ENCODE measurements around the gene GRIP2.

GRIP2 gene

DNA sequence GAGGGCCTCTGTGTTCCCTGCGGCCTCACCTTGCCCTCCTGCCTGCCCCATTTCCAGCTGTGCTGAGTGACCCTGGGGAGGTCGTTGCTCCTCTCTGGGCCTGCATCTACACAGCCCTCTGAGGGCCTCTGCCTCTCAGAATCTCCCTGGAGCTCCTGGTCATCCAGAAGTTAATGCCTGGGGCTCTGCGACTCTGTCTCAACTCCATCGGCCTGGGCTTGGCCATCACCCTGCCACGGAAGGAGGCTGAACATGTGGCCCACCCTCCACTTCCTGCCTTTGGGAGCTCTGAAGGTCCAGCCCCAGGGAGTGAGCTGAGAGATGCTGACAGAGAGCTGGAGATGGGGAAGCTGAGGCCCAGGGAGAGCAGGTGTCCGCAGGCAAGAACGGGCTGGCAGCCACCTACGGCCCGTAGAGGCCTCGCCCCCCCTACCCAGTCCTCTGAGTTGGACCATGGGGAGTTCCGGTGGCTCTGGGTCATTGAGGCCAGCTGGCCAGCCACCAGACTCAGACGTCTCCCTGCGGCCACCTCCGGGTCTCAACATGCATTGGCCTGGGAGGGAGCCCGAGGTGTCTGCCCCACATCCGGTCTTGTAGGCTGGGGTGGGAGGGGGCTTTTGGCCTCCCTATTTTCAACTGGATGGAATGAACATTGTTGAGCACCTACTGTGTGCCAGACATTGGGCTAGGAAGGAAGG lies 34.2 kb downstream of the GRIP2 start:
- no peak for DNase-seq (ENCODE audit: low spot score)

DNA sequence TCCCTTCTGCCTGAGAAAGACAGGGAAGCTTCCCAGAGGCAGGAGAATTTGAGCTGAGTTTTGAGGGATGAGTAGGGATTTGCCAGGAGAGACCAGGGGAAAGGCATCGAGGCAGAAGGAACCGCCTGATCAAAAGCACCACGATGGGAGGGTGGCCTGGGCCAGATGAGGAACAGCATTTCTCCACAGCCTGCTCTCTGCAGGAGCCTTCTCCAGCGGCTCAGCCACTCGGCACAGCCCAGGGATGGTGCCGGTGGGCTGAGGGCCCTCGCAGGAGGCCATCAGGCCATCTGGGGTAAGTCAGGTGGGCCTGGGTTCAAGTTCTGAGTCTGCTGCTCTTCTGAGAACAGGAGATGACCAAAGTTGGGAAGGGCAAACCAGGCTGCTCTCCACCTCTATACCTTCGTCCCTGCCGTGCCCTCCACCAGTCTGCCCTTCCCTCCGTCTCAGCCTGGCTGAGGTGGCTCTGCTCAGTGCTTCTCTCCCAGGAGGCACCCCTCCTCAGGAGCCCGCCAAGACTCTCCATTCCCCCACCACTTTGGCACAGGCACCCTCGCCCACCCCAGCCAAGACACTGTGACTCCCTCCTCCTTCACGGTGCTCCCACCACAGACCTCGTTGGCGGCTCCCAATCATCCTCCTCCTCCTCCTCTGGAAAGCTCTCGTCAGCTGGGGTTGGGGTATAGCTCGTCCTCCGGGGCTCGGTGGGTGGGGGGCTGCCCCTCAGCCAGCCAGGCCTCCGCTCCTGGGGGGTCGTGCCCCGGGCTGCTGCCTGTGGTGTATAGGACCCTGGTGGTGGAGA lies 34.9 kb downstream of the GRIP2 start:
- no peak for DNase-seq (ENCODE audit: low spot score)

DNA sequence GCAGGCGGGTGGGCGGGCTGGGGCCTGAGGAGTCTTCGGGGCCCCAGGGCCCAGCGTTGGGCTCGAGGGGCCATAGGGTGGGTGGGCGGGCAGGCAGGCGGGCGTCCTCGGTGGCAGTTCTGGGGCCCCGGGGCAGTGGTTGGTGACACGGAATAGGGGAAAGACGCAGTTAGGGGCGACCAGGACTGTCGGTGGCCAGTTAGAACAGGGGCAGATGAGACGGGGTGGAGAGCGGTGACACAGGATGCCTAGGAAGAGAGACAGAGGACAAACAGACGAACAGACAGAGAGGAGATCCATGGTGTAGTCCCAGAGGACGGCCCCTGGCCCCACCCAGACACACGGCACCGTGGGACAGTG lies 36.5 kb downstream of the GRIP2 start:
- no peak for DNase-seq (ENCODE audit: low spot score)

DNA sequence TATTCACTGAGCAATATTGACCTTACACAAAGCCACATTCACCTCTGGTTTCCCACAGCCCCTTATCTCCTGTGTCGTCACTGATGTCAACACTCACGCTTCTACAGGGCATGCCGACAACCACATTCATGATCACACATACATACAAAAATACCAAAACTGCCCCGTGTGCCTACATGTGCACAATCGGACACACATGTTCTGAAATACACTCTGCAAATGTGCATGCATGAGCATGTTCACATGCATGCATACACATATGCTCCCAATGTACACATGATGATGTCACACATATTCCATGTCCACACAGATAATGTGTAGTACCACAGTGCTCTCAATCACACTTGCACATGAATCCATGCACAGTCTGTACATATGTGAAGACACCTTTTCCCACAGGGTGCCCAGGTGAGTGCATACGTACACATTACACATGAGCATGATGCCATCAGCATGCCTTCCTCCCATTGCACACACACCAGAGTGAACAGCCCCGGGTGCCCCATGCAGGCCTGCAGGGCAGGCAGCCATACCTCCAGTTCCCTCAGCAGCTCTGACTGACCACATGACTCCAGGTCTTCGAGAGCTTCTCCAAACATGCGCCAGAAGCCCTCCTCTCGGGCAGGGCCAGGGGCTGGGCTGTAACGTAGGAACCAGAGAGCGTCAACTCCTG lies 37.0 kb downstream of the GRIP2 start:
- no peak for DNase-seq (ENCODE audit: low spot score)

DNA sequence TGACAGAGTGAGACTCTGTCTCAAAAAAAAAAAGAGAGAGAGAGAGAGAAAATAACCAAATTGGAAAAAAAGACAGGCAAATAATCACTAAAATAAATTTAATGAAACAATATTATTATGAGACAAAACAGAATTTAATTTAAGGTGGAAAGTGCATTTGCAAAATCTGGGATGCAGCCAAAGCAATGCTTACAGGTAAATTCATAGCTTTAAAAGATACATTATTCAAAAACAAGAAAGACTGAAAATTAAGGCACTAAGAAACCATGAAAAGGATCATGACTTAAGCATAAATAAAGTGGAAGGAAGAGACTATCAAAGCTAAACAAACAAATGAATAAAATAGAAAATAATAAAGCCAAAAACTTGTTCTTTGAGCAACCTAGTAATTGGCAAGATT lies 37.7 kb downstream of the GRIP2 start:
- DNase-seq (ENCODE audit: low spot score) = no peak

DNA sequence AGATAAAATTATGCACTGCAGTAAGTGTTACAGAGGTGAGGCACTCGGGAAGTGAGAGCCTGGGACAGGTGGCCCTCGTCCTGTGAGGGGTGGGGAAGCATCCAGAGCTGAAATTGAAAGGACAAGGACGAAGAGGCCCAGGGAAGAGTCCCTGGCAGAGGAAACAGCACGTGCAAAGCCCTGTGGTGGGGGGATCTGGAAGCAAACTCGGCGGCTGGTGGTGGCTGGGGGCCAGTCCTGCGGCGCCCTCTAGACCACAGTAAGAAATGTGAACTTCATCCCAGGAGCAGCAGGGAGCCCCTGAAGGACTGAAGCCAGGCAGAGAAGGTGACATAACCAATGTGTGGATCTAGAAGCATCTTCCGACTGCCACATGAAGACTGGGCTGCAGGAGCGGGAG lies 42.8 kb downstream of the GRIP2 start:
- no peak for DNase-seq (ENCODE audit: low spot score)

DNA sequence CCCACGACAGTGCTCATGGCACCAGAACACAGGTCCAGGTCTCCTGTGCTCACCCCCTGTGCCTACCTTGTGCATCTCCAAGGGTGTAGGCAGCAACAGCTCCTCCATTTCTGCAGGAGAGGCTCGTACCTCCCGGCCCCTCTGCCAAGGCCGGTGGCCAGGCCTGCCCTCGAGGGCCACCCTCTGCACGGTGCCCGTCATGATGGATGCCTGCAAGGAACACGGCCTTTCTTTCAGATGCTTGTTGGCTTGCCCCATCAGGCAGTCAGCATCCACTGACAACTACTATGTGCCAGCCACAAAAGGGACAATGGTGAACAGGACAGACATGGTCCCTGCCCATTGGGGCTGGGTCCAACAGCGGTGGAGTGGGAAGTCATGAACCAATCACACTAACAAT lies 43.8 kb downstream of the GRIP2 start:
- DNase-seq (ENCODE audit: low spot score) = no peak

DNA sequence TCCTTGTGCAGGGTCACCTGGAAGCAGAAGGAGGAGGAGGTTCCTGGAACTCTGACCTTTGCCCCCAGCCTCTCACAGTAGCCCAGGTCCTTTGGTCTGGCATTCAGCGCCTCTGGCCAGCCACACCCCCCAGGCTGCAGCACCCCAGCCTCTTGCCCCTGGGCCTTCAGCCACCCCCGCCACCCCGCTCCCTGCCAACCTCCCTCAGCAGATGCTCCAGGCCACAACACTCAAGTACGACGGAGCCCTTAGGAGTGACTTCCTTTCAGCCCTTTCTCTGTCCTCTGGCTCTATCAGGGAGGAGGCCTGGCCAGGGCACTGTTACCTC lies 45.2 kb downstream of the GRIP2 start:
- DNase-seq (ENCODE audit: low spot score) = no peak

DNA sequence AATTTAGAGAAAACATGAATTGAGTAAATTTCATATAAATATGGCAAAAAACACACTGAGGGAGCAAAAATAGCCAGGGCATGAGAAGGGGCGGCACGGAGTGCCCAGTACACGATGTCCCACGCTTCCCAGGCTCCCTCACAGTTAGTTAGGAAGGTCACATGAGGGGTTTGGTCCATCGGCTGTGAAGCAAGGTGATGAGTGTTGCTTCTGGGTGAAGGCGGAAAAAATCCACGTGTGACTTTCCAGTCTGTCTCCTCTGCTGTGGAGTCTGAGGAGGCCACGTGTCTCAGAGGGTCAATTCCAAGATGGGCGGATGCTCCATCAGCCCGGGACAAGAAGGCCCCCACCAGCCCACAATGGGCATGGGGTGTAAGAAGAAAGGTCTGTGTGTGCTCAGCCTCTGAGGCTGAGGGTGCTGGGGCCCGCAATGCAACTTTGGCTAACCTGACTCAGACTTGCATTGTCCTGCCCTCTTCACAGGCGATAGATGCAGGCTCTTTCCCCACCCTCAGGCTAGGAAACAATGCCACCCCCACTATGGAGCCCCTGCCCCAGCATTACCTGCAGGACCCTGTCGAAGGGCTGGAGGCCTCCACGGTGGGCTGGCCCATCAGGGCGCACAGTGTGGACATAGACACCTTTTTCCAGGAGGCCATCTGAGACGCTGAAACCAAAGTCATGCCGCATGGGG lies 45.7 kb downstream of the GRIP2 start:
- DNase-seq (ENCODE audit: low spot score) = no peak

DNA sequence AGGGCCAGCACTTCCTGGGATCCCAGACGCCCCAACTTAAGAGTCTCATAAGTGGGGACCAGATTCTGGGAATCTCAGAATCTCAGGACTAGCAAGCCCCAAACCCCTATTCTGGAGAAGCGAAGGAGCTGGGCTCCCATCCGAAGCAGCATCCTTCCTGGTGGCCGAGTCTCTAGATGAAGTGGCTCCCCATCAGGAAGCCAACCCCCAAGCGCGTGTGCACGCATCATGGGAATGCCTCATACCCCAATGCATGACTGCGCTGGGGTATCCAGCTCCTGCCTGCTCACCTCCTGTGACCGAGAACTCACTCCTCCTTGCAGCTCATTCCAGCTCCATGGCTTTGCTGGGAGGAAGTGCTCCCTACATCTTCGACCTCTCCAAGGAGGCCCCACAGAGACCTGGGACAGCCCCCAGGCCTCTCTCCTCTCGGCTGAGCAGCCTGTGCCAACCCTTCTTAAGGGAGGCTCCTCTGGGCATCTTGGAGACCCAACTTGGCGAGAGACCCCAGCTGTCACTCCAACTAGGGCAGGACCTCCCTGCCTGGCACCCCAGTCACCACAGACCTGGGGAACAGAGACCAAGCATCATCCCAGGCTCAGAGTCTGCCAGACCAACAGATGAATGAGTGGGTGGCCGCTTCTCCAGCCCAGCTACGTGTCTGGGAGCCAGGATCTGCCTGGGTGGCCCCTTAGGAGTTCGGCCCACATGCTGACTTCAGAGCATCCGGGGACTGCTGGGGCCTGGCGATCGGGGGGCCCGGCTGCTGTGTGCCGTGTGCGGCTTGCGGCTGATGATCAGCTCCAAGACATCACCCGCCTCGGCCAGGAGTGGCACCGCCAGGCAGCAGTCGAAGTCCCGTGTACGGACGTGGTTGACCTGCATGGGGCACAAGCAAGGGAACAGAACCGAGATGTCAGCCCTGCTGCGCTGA lies 46.9 kb downstream of the GRIP2 start:
- no peak for DNase-seq (ENCODE audit: low spot score)

DNA sequence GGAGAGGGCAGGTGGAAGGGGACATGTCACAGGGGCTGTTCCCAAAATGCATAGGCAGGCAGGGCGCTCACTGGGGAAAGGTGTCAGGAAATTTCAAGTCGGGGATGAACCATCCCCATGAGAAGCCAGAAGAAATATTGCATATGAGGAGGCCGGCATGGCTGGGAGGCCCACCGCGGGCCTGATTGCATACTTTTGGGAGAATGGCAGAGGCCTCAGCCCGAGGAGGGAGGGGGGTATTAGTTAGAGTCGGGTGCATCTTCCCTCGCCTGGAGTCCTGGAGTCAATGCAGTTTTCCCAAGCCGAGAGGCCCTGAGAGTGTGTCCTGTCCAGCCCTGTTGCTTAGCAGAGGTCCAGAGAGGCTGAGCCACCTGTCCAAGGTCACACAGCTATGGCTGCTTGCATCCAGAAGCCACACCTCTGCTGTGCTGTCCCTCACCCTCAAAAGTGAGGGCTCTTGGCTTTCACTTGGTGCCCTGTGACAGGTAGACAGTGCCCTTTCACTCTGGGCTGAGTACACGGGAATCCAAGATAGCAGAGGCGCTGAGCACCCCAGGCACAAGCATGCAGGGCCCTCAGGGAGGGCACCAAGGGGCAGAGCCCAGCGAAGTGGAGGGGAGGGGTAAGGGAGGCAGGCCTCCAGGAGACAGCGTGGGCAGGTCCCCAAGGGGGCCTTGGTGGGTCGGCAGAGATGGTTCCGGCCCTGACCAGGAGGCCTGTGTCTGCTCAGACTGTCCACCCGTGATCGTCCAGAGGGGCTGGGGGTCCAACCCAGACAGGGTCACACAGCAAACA lies 48.5 kb downstream of the GRIP2 start:
- no peak for DNase-seq (ENCODE audit: low spot score)

DNA sequence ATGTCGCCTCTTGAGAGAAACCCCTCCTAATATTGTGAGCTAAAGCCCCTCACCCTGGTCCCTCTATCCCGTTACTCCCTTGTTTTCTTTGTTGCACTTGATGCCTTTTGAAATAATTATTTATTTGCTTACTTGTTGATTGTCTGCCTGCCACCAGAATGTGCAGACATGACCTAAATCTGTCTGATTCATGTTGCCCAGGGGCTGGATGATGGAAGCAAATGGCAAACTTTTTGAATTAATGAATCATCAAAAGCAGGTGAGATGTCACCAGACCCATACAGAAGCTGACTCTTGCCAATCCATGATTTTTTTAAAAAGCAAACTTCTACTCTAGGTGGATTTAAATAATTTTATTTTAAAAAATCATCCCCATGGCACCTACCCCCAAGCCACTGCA lies 49.3 kb downstream of the GRIP2 start:
- DNase-seq (ENCODE audit: low spot score) = no peak

DNA sequence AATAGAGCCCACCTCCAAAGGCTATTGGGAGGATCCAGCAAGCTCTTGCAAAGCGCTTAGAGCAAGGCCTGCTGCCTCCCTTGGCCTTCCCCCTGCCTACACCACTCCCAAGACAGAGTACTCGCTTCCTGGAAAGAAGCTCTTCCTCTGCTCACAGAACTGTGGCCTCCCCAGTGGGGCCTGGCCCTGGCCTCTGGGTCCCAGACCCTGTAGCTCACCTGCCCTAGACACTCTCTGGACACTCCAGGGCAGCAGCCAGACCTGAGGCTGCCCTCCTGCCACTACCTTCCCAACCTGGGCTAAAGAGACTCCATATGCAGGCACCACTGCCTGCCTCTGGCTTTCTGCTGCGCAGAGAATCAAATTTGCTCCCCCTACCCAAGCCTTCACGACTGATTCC lies 49.9 kb downstream of the GRIP2 start:
- no peak for DNase-seq (ENCODE audit: low spot score)

DNA sequence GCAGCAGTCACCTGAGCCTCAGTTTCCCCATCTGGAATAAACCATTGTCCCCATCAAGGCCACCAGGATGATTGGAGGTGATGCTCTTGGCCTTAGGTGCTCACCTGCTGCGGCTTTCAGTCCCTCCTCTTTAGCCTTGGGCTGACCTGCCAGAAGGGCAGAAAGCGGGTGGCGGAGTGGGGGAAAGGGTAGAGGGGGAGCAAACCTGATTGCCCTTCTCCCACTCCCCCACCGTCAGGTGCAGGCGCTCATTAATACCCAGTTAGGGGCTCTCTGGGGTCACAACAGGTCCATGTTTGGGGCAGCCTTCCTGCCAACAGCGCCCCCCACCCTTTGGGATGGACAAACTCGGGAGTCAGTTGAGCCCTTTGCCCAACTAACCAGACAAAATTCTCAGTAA lies 50.5 kb downstream of the GRIP2 start:
- no peak for DNase-seq (ENCODE audit: low spot score)

DNA sequence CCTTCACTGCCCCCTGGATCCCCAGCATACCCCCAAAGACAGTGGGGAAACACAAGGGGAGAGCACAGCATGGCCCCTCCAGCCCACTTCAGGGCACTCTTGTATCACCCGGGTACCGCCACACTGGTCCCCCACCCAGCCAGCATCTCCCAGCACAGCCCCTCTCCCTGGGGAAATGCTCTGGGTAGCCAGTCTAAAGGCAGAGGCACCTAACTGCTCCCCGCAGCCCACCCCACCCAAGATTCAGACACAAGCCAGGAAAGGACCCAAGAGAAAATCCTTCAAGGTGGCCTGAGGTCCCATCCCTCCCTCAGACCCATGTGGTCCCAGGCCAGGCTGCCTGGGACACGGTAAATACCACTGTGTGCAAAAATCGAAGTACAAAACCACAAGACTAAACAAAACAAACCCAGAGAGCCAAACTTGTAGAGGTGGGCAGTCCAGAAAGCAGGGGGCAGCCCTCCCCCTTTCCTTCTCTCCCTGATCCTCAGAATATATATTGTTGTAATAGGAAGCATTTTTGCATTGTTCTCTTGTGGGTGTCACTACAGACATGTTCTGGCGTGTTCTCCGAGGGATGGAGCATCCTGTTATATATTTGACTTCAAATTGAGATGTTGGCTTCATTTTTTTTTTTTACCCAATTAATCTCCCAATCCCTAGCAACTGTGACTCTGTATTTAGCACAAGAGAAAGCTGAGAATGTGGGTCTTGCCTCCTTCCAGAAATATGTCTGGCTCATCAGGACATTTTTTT lies 51.7 kb downstream of the GRIP2 start:
- DNase-seq (ENCODE audit: low spot score) = no peak

DNA sequence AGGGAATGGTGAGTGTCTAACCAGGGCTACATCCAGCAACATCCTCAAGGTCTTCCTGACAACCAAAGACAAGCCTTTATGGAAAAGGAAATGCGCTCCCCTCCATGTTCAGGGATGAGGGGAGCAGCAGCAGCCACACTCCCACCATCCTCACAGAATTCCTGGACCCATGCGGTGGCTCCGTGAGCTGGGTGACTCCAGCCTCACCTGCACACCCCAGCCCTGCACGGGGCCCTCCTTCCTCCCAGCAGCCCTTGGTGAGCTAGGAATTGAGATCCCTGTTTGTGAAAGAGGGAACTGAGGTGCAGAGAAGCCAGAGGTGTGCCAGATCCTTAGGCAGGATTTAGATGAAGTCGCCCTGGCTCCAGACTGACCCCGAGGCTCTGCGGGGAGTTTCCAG lies 52.3 kb downstream of the GRIP2 start:
- DNase-seq (ENCODE audit: low spot score) = no peak

DNA sequence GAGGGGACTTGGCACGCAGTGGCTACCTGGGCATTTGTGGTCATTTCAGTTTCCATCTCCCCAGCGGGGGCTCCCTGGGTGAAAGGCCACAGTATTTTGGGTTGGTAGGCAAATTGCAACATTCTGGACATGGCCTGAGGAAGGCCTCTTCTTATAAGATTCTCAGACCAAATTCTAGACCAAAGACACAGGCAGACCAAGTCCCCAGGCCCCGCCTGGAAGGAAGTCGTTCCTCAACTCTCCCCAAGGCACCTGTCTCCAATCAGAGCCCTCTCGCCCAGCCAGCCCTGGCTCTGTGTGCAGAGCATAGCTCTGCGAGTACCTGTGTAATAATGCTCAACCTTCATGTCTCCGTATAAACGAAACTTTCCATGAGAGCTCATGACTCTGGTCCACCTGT lies 53.1 kb downstream of the GRIP2 start:
- DNase-seq (ENCODE audit: low spot score) = no peak

DNA sequence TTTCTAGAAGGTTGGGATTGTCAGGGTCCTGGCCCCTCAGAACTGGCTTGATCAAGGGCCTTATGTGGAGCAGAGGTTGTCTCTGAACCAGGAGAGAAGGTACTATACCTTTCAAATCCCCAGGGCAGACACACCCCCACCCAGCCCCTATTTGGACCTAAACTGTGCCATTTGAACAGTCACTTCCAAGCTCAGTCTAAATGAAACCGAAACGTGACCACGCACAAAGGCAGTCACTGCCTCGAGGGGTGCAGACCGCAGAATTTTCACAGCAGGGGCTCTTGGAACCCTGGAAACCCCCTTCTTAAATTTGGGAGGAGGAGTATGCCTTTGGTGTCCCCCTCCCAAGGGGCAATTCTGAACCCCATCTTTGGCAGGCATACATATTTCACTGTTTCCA lies 53.7 kb downstream of the GRIP2 start:
- no peak for DNase-seq (ENCODE audit: low spot score)

DNA sequence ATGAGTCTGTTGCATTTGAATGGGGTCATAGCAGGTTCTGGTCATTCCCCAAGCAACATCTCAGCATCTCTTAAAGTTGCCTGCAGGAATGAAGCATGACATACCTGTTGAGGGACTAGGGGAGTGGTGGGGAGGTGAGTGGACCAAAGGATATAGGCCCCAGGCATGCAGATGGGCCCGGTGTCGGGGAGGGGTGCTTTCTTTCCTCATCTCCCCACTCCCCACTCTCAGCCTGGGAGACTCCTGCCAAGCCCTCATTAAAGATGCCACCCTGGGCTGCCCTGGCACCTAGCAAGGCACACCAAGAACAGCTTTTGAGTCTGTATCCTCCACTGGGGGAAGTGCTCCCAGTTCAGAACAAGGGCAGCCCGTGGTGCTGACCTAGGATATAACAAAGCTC lies 54.2 kb downstream of the GRIP2 start:
- no peak for DNase-seq (ENCODE audit: low spot score)

DNA sequence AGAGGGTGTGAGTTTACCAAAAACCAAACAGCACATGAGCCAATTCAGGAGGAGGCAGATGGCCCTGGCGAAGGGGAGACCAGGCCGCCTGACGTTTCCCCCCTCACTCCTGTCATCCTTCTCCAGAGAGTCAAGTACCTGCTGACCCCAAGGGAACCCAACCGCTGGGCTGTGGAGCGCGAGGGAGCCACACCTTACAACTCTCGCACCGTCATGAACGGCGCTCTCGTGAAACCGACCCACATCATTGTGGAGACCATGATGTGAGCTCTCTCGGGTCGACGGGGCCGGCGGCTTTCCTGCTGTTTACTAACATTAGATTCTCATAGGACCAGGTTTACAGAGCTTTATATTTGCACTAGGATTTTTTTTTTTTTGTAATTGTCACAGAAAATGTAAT lies 55.4 kb downstream of the GRIP2 start:
- DNase-seq (ENCODE audit: low spot score) = no peak

Measured in NAMALWA (cell line).